GM12873 (cell line): Measurements from ENCODE around the gene FRMPD4.

ENCODE experiments used
- TF ChIP-seq, protein P1 (sequence below): IDR thresholded peaks from 2 replicates; pipeline ENCODE4 v1.5.1; 2012; ENCODE audit warnings: low read depth, mild to moderate bottlenecking, moderate library complexity, low read length, control low read depth; ENCODE audit not compliant: insufficient read depth; ENCODE audit errors: missing control alignments

FRMPD4 gene

GRCh38 chrX:12138361-12139313 lies at the start of gene FRMPD4:
FRMPD4 (plus strand) TSS chrX:12138473; CDS start chrX:12138972, 499 bp downstream.
- TF ChIP-seq, protein P1, sequence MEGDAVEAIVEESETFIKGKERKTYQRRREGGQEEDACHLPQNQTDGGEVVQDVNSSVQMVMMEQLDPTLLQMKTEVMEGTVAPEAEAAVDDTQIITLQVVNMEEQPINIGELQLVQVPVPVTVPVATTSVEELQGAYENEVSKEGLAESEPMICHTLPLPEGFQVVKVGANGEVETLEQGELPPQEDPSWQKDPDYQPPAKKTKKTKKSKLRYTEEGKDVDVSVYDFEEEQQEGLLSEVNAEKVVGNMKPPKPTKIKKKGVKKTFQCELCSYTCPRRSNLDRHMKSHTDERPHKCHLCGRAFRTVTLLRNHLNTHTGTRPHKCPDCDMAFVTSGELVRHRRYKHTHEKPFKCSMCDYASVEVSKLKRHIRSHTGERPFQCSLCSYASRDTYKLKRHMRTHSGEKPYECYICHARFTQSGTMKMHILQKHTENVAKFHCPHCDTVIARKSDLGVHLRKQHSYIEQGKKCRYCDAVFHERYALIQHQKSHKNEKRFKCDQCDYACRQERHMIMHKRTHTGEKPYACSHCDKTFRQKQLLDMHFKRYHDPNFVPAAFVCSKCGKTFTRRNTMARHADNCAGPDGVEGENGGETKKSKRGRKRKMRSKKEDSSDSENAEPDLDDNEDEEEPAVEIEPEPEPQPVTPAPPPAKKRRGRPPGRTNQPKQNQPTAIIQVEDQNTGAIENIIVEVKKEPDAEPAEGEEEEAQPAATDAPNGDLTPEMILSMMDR, result no peak

GRCh38 chrX:12089740-12090139 lies 48.5 kb upstream of the FRMPD4 start:
- TF ChIP-seq, protein P1, result no peak

DNA sequence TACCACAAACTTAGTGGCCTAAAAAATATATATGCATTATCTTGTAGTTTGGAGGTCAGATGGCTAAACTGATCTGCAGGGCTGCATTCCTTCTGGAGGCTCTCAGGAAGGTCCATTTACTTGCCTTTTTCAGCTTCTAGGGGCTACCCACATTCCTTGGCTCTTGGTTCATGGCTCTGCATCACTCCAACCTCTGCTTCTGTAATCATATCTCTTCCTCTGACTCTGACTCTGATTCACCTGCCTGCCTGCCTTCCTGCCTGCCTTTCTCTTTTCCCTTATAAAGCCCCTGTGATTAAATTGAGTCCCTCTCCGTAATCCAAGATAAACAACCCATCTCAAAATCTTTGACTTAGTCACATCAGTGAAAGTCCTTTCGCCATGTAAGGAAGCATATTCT lies 25.0 kb upstream of the FRMPD4 start:
- TF ChIP-seq, protein P1, result no peak

GRCh38 chrX:12115377-12115776 lies 22.9 kb upstream of the FRMPD4 start:
- TF ChIP-seq, protein P1, result peak; percentile 51

GRCh38 chrX:12118134-12118533 lies 20.1 kb upstream of the FRMPD4 start:
- TF ChIP-seq, protein P1, result no peak

DNA sequence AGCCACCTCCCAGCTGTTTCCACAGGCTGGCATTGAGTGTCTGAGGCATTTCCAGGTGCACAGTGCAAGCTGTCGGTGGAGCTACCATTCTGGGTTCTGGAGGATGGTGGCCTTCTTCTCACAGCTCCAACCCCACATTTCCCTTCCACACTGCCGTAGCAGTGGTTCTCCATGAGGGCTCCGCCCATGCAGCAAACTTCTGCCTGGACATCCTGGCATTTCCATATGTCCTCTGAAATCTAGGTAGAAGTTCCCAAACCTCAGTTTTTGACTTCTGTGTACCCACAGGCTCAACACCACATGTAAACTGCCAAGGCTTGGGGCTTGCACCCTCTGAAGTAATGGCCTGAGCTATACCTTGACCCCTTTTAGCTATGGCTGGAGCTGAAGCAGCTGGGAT lies 10.3 kb upstream of the FRMPD4 start:
- TF ChIP-seq, protein P1, result no peak

DNA sequence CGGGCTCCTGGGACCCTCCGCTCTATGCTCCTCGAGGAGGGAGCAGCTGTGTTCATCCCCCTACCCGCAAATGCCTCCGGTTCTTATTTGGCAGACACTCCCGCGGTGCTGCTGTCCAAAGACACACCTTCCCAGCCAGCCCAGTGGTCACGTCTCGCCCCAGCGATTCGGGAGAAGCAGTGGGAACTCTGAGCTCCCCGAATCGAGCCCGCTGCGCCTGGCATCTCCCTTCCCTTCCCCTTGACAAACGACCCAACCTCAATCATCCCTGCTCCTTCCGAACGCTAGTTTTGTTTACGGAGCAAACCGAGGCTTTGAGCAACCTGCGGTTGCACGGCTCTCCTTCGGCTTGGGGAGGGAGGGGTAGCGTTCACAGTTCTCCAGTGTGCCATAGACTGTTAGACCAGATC lies 317 bp upstream of the FRMPD4 start:
- TF ChIP-seq, protein P1, result no peak
